Measurements from ENCODE around the gene ARHGAP8. TPM values are rescaled to one million over a fixed set of nuclear protein-coding genes. Genes with fewer than 3 reads are reported as not detected.
"Not testable (repeated sequence)": the region's sequence is repeated elsewhere in the genome, so short reads cannot be mapped to it uniquely, and the experiment has no call there.

The ARHGAP8 gene
- total RNA-seq, 1 experiment from 2014 or later: not detected

DNA sequence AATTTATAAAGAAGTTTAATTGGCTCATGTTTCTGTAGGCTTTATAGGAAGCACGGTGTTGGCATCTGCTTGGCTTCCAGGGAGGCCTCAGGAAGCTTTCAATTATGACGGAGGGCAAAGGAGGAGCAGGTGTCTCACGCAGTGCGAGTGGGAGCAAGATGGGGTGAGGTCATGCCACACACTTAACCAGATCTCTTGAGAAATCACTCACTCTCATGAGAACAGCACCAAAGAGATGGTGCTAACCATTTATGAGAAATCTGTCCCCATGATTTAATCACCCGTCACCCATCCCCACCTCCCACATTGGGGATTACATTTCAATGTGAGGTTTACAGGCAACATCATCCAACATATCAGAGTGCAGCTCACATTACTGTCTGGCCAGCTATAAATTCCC, 103.5 kb downstream of the ARHGAP8 start:
- no peak for DNase-seq (ENCODE audit: low spot score)

DNA sequence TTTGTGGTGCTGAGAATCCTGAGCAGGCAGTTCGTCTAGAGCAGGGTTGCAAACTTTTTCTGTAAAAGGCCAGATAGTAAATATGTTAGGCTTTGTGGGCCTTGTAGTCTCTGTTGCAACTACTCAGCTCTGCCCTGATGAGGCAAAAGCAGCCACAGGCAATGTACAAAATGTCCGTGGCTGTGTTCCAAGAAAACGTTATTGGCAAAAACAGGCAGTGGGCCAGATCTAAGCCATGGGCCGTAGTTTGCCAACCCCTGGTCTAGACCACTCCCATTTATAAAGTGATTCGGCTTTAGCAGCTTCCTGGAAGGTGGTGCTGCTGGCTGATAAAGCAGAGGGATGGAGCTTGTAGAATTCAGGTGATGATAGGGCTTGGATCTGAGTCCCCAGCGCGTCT, 106.4 kb downstream of the ARHGAP8 start:
- not testable (repeated sequence) for DNase-seq (ENCODE audit: low spot score)

DNA sequence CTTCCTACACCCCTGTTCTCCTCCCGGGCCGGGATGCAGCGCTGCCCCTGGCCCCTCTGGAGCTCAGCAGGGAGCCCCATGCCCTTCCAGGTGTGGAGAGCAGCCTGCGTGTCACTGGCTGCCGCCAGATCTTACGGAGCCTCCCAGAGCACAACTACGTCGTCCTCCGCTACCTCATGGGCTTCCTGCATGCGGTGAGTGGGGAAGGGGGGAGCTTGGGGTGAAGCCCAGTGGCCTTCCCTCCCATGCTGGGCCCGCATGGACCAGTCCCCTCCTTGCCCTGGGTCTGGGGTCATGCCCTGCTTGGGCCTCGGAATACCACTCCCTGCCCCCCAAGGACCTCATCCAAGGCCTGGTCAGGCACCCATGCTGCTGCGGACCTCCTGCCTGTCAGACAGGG, 107.3 kb downstream of the ARHGAP8 start:
- no peak for DNase-seq (ENCODE audit: low spot score)

DNA sequence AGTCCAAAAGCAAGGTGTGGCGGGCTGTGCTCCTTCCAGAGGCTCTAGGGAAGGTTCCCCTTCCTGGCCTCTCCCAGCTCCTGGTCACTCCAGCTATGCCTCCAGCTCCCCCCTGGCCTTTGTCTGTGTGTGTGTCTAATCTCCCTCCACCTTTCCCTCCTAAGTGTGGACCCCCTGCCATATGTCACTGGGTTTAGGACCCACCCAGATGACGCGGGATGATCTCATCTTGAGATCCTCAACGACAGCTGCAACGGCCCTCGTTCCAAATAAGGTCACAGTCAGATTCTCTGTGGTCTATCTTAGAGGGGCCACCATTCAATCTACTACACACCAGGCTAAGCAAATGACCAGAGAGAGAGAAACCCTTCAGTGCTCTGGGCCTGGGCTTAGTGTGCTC, 107.9 kb downstream of the ARHGAP8 start:
- no peak for DNase-seq (ENCODE audit: low spot score)

DNA sequence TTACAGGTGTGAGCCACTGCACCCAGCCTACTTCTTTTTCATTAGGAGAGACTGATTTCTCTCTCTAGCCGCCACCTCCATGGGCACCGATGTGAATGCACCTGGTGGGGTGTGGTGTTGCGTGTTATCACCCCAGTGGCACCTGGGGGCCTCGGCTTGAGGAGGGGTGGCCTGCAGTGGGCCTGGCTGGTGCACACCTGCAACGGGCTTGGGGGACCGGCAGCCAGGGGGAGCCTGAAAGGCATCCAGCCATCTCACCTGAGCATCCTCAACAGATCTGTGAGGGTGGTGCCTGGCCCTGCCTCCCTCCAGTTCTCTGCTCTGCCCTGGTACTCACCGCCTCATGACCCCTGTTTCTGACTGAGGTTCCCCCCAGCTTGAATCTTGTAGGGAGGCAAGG, 108.9 kb downstream of the ARHGAP8 start:
- no peak for DNase-seq (ENCODE audit: low spot score)

DNA sequence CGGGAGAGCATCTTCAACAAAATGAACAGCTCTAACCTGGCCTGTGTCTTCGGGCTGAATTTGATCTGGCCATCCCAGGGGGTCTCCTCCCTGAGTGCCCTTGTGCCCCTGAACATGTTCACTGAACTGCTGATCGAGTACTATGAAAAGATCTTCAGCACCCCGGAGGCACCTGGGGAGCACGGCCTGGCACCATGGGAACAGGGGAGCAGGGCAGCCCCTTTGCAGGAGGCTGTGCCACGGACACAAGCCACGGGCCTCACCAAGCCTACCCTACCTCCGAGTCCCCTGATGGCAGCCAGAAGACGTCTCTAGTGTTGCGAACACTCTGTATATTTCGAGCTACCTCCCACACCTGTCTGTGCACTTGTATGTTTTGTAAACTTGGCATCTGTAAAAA, 109.9 kb downstream of the ARHGAP8 start:
- no peak for DNase-seq (ENCODE audit: low spot score)

DNA sequence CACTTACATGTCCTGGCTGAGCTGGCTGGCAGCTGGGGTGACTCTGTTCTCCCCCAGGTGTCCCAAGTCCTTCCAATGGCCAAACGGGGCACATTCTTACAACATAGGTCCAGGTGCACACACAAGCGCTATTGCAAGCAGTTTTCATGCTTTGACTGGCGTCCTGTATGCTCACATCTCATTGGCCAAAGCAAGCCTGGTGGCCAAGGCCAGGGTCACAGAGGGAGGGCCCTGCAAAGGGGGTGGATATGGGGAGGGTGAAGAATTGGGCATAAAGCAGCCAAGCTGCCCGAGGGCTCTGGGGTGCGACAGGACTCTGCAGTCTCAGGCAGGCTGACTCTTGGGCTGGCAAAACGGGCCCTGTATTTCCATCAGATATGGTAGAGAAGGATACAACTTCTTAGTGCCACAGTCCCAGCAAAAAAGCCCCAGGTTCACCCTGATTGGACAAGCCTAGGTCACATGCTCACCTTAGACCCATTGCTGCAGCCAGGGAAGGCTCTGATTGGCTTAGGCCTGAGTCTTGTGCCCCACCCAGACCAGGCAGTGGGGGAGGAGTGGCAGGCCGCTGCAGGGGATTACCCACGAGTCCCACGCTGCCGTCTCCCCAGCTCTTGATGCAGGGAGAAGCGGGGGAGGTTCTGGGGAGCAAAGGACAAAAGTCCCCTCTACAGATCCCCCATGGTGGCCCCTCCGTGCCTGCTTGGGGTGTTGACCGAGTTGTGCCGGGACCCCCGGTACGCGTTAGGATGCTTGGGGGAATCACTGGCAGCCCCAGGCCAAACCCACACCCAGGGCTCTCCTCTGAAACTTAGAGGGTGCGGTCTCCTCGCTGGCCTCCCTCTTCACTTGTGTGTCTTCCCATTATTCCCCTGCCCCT, 110.8 kb downstream of the ARHGAP8 start:
- DNase-seq (ENCODE audit: low spot score): no peak

DNA sequence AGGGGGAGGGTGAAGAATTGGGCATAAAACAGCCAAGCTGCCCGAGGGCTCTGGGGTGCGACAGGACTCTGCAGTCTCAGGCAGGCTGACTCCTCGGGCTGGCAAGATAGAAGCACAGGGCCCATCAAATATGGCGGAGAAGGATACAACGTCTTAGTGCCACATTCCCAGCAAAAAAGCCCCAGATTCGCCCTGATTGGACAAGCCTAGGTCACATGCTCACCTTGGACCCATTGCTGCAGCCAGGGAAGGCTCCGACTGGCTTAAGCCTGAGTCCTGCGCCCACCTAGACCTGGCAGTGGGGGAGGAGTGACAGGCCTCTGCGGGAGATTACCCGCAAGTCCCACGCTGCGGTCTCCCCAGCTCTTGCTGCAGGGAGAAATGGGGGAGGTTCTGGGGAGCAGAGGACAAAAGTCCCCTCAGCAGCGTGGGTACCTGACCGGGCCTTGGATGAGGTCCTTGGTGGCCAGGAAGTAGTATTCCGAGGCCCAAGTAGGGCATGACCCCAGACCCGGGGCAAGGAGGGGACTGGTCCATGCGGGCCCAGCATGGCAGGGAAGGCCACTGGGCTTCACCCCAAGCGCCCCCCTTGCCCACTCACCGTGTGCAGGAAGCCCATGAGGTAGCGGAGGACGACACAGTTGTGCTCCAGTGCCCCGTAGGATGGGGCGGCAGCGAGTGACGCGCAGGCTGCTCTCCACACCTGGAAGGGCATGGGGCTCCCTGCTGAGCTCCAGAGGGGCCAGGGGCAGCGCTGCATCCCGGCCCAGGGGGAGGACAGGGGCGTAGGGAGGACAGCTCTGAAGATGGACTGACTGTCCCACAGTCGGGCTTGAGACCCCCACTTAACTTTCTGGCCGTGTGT, 113.0 kb downstream of the ARHGAP8 start:
- DNase-seq (ENCODE audit: low spot score): no peak

DNA sequence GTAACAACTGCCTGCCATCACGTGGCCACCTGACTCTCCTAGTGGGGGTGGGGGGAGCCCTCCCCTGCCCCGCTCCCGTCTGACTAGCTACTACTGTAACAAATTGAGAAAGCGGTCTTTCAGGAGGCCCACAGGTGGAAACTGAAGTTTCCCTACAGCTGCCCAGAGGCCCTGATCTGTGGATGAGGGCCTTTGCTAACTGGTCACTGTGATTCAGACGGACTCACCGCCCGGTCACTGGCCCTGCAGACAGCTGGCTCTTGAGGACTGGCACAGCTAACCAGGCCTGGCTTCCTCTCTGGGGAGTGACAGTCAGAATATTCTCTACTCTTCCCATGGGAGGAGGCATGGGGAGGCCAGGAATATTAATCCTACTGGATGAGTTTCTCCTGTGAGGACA, 116.8 kb downstream of the ARHGAP8 start:
- DNase-seq (ENCODE audit: low spot score): no peak

DNA sequence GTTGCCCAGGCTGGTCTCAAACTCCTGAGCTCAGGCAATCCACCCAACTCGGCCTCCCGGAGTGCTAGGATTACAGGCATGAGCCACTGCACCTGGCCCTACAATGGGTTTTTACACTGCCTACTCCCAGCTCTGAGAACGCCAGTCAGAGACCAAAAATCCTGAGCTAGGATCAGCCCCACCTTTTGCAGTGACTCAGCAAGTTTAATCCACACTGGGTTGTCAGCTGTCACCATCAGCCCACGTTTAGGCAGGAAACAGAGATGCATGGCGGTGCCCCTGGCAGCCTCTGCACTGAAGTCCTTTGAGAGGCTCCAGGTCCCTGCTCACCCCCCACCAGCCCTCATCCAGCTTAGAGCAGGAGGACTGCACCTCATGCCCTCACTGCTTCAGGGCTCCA, 117.6 kb downstream of the ARHGAP8 start:
- peak; percentile 81 for DNase-seq (ENCODE audit: low spot score)

DNA sequence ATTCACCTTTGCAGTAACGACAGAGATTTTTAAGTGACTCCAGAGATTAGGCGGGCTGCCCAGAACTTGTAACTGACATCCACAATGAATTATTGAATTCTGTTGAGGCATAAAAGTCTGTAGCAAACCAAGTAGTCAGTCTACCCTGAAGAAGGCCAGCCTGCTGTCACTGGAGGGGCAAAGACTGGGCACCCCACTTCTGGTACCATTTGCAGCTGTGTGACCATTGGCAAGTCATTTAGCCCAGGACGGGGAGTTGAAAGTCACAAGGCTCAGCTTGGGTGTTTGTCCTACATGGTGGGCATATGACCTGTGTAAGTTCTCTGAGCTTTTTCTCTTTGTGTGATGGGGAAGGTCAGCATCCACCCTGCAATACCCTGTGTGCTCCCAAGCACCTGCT, 119.4 kb downstream of the ARHGAP8 start:
- DNase-seq (ENCODE audit: low spot score): no peak

DNA sequence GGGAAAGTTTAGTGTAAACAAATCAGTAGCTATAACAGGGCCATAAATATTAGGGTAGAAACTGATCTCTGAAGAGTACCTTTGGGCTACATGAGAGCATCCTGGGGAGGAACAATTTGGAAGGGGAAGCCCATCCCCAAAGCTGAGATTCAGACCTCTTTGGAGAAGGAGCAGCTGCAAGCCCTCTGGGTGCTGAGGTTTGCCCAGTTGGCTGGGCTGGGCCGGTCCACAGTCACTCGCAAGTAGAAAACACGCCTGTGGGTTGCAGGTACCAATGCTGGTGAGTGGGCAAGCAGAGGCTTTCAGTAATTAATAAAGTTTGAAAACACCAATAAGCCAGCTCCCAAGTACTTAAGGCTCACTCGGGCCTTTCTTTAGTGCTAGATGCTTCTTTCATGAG, 124.5 kb downstream of the ARHGAP8 start:
- DNase-seq (ENCODE audit: low spot score): no peak

DNA sequence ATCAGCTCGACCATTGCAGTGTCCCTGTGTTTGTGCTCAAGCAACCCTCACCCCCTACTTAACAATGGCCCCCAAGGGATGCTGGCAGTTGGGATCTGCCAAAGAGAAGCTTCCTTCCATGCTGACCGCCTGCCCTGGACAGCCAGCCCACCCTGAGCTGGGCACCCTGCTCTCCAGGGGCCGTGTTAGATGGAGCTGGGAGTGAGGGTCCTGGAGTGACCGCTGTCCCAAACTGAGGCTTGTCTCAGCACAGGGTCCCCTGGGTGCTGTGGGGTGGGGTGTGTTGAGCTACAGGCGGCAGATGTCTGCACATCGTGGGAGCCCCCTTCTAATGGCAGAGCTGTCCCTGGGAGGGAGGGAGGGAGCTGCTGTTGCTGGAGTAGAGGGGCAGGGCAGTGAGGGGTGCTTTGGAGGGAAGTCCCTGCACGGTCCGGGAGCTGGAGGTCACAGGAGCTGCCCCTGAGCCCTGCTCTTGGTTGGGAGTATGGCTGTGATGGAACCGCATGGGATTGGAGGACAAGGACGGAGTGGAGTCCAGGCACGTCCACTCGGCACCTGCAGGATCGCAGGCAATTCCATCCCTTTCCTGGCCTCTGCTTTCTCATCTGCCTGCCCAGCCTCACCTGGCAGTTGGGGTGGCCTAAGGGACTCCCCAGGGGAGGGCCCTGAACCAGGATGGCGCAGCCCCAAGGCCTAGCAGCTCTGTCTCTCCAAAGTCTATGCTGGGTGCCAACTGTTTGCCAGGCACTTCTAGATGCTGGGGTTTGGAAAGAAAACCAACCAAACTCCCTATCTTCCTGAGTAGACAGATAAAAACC, 126.3 kb downstream of the ARHGAP8 start:
- DNase-seq (ENCODE audit: low spot score): no peak

DNA sequence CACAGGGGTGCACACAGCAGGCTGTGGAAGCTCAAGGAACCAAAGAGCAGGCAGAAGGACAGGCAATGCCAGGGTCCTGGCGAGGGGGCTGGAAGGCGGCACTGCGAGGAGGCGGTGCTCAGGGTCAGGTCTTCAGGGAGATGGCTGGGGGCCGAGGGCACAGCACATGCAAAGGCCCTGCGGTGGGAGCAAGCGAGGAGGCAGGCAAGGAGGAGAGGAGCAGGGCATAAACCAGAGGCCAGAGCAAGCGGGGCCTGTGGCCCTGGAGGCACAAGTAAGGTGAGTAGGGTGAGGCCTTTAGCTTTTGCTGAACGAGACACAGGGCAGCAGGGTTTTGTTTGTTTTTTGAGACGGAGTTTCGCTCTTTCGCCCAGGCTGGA, 126.9 kb downstream of the ARHGAP8 start:
- DNase-seq (ENCODE audit: low spot score): no peak

DNA sequence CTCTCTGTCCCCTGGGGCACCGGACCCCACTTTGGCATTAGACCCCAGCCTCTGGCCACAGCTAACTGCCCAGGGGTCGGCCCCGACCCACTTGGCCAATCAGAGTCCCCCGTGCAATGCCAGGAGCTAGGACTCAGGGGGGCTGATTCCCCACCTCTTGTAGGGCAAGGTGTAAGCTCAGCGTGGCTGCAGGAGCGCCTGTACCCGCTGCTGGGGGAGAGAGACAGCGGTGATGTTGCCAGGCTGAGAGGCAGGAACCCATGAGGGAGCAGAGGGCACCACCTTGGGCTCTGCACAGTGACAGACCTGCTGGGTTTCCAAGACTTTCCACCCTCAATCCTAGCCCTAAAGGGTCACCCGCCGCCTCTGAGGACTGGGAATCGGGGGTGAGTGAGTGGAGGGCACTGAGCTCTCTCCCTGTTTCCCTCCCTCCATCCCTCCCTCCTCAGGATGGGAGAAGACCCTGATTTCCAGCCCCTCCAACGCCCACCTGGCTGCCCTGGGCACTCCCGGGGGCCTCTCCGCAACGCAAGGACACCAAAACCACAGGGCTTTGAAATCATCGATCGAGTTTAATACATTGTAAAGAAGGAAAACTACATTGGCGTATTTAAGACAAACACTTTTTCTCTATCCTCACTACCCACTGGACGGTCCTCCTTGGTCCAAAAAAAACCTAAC, 128.4 kb downstream of the ARHGAP8 start:
- DNase-seq (ENCODE audit: low spot score): no peak

DNA sequence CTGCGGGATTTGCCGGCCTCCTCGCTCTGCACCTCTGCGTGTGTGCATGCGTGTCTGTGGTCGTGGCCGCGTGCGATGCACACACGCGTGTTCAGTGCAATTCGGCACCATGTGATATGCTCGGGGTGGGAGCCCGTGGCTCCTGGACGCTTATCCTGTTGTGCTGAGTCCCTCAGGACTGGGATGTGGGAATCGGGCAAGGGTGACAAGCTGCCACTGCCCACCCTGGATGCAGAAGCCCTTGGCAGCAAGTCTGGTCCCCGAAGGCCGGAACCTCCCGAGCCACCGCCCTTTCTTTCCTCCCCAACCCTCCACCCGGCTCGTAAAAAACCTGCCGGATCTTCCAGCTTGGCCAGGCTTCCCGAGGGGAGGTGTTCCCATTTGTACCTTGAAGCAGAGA, 129.2 kb downstream of the ARHGAP8 start:
- DNase-seq (ENCODE audit: low spot score): no peak

DNA sequence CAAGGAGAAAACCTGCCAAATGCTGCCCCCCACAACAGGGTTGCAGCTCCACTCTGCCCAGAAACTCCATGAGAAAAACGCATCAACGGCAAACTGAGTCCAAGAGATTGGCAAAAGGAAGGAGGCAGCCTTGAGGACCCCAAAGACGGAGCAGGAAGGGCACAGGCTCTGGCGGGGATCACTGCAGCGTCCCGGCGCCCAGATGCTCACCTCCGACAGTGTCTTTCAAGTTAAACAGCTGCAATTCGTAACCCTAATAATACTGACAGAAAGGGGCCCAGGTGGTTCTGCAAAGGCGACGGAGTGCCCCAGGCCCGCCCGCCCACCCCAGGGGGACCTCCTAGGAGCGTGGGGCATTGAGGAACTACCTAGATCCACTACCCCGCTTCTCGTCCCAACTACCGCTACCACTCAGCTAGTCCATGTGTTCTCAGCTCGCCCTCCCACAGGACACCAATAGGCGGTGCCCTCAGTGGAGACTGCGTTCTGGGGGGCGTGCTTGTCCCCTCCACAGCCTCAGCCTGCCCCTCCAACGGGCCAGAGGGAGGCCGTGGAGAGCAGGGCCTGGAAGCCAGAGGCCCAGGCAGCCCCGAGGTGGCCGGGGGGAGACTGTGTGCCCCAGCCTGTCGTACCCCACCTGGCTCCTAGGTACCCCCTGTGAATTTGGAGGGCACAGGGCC, 130.0 kb downstream of the ARHGAP8 start:
- no peak for DNase-seq (ENCODE audit: low spot score)

DNA sequence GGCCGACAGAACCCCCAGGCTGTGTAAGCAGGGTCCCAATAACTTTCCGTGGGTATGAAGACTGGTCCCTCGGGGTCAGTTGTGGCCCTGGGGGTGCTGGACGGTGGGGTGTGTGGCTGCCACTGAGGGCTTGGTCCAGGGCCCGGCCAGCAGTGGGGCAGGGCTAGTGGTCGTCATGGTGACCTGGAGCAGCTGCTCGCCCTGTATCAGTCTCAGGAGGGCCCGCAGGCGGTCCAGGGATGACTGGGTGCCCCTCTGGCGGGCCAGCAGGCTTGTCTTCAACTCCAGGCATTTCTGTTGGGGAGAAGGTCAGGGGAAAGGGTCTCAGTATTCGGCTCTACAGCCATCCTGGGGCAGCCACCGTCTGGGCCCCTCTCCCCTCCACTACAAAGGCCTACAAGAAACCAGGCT, 130.6 kb downstream of the ARHGAP8 start:
- DNase-seq (ENCODE audit: low spot score): no peak

DNA sequence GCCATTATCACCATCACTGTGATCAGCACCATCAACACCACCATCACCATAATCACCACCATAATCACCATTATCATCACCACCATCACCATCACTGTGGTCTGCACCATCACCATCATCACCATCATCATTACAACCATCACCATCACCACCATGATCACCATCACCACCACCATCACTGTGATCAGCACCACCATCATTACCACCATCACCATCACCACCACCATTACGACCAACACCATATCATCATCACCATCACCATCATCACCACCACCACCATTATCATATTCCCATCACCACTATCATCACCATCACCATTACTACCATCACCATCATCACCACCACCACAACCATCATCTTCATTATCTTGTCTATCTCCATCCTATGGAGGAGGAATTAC, 132.2 kb downstream of the ARHGAP8 start:
- DNase-seq (ENCODE audit: low spot score): no peak

DNA sequence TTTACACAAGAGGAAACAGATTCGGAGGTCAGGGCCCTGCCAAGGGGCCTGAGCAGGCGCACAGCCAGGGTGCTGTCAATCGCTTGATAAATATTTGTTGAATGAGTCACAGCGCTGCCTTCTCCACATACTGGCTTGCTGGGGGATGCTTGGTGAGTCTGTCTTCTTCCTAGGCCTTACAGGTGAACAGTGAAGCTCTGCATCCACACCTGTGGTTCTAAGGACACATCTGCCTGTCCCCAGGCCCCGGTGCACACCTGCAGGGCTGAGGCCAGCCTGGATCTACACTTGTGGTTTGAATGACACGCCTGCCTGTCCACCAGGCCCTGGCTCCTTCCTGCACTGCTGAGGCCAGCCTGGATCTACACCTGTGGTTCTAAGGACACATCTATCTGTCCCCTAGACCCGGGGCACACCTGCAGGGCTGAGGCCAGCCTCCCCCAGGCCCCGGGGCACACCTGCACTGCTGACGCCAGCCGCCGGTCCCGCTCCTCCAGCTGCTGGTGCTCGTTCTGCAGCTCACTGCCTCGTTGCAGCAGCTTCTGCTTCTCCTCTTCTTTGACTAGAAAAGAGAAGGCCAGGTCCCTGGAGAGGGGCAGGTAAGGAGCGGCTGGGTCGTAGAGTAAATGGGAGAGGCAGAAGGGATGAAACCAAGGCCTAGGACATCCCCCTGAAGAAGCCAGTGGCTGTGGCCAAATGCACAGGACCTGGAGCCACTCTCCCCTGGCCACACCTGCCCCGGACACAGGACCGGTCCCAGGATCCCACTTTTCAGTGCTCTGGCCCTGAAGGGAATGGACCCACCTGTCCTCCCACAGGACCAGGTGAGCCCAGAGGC, 132.8 kb downstream of the ARHGAP8 start:
- DNase-seq (ENCODE audit: low spot score): no peak

All from H4 (cell line).